RWPE2 (cell line): ENCODE data around the gene RARB.

Experiments used
- ATAC-seq: fragments of 200-7000 bp; cut with Tn5 transposase; 3 replicates; pipeline ENCODE4 v1.9.1; 2021; ENCODE audit warnings: low read depth
- DNase-seq: peaks from one replicate; pipeline ENCODE4 v3.0.0-alpha.2; 2020; ENCODE audit warnings: low spot score
- H3K27ac ChIP-seq: fragments of 450-650 bp; 2 replicates; pipeline ENCODE4 v1.5.1; 2017; ENCODE audit warnings: mild to moderate bottlenecking; ENCODE audit not compliant: poor library complexity, severe bottlenecking
- H3K27me3 ChIP-seq: fragments of 250-450 bp; sonication (Bioruptor Pico); 2 replicates; pipeline ENCODE4 v1.5.1; 2021; ENCODE audit warnings: mild to moderate bottlenecking, moderate library complexity; ENCODE audit not compliant: insufficient read depth, poor library complexity, severe bottlenecking
- H3K36me3 ChIP-seq: fragments of 250-450 bp; sonication (Bioruptor Pico); 2 replicates; pipeline ENCODE4 v1.5.1; 2020; ENCODE audit warnings: low read depth, mild to moderate bottlenecking, moderate library complexity
- H3K4me1 ChIP-seq: fragments of 250-450 bp; sonication (Bioruptor Pico); 2 replicates; pipeline ENCODE4 v1.5.1; 2021; ENCODE audit warnings: mild to moderate bottlenecking, moderate library complexity; ENCODE audit not compliant: insufficient read depth, poor library complexity, severe bottlenecking
- H3K4me3 ChIP-seq: fragments of 250-450 bp; sonication (Bioruptor Pico); 2 replicates; pipeline ENCODE4 v1.5.1; 2021; ENCODE audit warnings: mild to moderate bottlenecking, moderate library complexity; ENCODE audit not compliant: severe bottlenecking
- H3K9me3 ChIP-seq: fragments of 250-450 bp; sonication (Bioruptor Pico); 2 replicates; pipeline ENCODE4 v1.5.1; 2021; ENCODE audit warnings: mild to moderate bottlenecking, moderate library complexity; ENCODE audit not compliant: severe bottlenecking
- TF ChIP-seq, protein P1 (sequence below): fragments of 450-650 bp; IDR thresholded peaks from one replicate; pipeline ENCODE4 v1.5.1; 2017; ENCODE audit warnings: mild to moderate bottlenecking, moderate library complexity; ENCODE audit not compliant: poor library complexity, severe bottlenecking

RARB gene

DNA sequence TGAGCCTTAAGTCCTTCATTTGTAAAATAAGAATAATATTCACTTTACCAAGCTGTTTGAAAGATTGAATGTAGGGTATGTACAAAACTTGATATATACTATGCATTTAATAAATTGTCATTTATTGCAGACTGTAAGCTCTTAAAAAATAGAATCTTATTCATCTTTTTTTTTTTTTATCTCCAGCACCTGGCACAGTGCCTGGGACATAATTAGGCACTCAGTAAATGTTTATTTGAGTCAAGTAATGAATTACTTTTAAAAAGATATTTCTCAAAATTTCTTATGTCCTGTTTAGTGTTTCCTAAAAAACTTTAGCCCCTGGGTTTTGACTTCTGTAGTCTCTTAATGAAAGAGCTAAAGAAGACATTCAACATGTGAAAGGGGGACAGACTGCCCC, 164.9 kb downstream of the RARB start:
- Histone ChIP-seq H3K9me3 (no peaks in the 10 kb centered on the region), H3K27ac (no peak overlapping the region), H3K36me3 (peaks cover 9% of the 10 kb centered on the region; the same call in 1 of the 2 replicates), H3K4me3 (no peak overlapping the region), H3K4me1 (peaks cover 2% of the 10 kb centered on the region), H3K27me3 (no peaks in the 10 kb centered on the region)
- DNase-seq = no peak
- ATAC-seq = no peak
- TF ChIP-seq, protein P1, sequence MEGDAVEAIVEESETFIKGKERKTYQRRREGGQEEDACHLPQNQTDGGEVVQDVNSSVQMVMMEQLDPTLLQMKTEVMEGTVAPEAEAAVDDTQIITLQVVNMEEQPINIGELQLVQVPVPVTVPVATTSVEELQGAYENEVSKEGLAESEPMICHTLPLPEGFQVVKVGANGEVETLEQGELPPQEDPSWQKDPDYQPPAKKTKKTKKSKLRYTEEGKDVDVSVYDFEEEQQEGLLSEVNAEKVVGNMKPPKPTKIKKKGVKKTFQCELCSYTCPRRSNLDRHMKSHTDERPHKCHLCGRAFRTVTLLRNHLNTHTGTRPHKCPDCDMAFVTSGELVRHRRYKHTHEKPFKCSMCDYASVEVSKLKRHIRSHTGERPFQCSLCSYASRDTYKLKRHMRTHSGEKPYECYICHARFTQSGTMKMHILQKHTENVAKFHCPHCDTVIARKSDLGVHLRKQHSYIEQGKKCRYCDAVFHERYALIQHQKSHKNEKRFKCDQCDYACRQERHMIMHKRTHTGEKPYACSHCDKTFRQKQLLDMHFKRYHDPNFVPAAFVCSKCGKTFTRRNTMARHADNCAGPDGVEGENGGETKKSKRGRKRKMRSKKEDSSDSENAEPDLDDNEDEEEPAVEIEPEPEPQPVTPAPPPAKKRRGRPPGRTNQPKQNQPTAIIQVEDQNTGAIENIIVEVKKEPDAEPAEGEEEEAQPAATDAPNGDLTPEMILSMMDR = no peak

DNA sequence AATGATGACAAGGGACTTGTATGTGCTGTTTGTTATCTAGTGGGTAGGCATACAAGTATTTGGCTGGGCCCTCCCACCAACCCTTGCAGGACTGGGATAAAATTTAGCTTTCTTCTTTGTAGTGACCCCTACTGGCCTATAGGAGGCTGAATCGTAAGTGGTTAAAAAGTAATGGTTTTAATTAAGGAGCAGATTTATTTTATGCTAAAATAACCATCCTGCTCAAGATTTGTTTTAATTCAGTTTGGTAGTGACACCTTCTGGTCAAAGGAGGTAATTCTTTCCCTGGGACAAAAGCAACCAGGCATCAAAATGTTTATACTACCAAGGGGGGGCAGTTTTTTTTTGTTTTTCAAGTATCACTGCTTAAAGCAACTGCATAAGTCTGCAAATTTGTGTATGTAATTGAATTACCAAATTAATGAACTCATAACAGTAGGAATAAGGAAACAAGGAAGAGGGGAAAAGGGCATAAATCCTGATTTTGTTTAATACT, 166.0 kb downstream of the RARB start:
- H3K9me3 ChIP-seq = no peaks in the 10 kb centered on the region
- DNase-seq (no peak), ATAC-seq (peak; percentile 20; the same call in 2 of the 3 replicates)
- H3K36me3 ChIP-seq = peaks cover 19% of the 10 kb centered on the region
- H3K4me1 ChIP-seq = peaks cover 2% of the 10 kb centered on the region
- H3K4me3 ChIP-seq = no peak overlapping the region
- H3K27me3 ChIP-seq = no peaks in the 10 kb centered on the region
- TF ChIP-seq, protein P1 = peak; percentile 81
- H3K27ac ChIP-seq = no peak overlapping the region

DNA sequence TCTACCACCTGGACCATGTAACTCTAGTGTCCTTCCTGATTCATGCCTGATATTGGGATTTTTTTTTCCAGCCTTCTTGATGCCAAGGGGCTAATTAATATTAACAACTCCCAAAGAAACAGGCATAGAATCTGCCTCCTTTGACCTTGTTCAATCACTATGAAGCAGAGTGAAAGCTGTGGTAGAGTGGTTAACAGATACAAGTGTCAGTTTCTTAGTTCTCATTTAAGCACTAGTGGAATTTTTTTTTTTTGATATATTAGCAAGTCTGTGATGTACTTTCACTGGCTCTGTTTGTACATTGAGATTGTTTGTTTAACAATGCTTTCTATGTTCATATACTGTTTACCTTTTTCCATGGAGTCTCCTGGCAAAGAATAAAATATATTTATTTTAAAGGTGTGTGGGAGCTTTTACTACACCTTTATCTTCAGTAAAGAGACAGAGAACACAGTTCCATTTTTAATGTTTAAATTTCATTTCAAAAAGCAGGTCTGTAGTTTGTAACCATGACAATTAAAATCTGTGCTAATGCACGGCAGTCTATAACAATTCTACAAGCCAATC, 169.6 kb downstream of the RARB start:
- TF ChIP-seq, protein P1 = no peak
- Histone ChIP-seq H3K36me3 (peaks cover 48% of the 10 kb centered on the region), H3K4me1 (peaks cover 2% of the 10 kb centered on the region), H3K4me3 (no peak overlapping the region), H3K9me3 (no peaks in the 10 kb centered on the region), H3K27ac (no peak overlapping the region), H3K27me3 (no peaks in the 10 kb centered on the region)
- DNase-seq (no peak), ATAC-seq (no peak)

DNA sequence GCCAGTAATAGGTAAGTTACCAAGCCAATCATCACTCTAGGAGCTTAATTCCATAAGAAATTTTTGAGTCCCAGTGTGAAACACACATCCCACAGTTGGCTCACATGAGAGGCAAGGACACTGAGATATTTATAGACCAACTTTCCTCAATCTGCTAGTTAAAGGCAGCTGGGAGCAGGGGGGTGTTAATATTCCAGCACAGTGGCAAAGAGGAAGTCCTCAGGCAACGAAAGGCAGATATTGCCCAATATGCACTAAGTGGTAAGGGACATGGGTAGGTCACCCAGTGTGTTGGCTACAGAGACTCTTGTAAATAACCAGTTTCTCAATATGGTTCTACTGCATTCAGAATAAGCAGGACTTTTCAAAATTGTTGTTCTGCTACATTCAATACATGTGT, 175.6 kb downstream of the RARB start:
- H3K27me3 ChIP-seq = no peaks in the 10 kb centered on the region
- H3K4me1 ChIP-seq = no peaks in the 10 kb centered on the region
- H3K36me3 ChIP-seq = peaks cover 91% of the 10 kb centered on the region
- DNase-seq (no peak), ATAC-seq (no peak)
- no peak overlapping the region for H3K27ac ChIP-seq
- TF ChIP-seq, protein P1 = no peak
- H3K4me3 ChIP-seq = no peak overlapping the region
- no peaks in the 10 kb centered on the region for H3K9me3 ChIP-seq

DNA sequence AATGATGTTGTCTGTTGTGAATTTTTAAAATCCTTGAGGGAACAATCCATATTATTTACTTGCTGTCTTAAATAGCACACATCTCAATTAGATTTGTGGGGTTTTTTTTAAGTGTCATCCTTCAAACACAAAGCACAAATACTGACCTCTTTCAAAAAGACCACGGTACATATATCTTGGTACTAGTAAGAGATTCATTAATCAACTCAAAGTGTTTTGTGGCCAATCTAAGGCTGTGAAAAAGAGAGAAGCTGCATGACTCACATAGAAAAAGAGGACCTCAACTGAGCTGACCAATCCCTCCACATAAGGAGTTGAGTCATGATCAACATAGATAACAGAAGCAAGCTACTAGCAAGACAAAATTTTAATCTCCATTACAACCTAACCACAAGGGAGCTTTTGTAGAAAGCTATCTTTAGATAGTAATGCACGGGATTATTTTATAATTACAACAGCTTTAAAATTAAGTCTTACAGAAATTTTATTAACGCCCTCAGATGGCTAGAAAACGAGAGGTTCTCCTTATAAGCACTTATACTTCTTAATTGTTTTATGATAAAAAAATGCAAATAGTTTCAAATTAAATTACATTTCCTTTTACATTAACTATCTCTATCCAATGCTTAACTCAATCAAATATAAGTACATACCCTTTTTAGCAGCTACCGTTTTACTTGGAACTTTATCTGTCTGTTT, 176.2 kb downstream of the RARB start:
- no peaks in the 10 kb centered on the region for H3K4me1 ChIP-seq
- H3K4me3 ChIP-seq = no peak overlapping the region
- ATAC-seq (peak; percentile 68), DNase-seq (no peak)
- H3K9me3 ChIP-seq = no peaks in the 10 kb centered on the region
- H3K27ac ChIP-seq = no peak overlapping the region
- peaks cover 91% of the 10 kb centered on the region for H3K36me3 ChIP-seq
- H3K27me3 ChIP-seq = no peaks in the 10 kb centered on the region
- TF ChIP-seq, protein P1 = no peak
